ENCODE data around the gene AKR1B1.

AKR1B1 gene

DNA sequence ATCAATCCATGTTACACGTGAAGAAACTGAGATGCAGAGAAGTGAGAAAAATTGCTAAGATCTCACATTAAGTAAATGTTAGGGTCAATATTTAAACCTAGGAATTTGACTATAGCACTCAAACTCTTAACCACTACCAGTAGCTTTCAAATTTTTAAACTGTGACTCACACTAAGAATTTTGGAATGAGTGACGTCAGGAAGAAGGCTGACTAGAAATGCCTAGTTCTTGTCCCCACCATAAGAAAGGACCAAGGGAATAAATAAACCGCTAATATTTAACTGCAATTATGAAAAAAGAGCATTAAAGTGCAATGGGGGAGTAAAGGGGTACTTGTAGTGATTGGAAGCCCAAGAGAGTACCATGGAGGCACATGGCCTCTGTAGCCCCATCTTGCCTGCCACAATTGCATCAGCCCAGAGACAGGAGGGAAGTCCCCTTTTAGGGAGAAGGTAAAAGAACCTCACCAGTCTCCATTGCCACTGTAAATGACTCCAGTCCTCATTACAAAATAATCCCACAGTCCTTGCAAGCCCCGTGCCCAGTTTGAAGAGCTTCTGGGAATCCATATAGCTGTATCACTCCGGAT, 3.5 kb upstream of the AKR1B1 start:
- no peaks in the 10 kb centered on the region for H3K36me3 ChIP-seq (ENCODE audit: insufficient read depth, low read length)
- H3K9ac ChIP-seq (ENCODE audit: low read depth, low read length, poor library complexity, severe bottlenecking) = no peak overlapping the region
- peaks cover 6% of the 10 kb centered on the region for H4K20me1 ChIP-seq (ENCODE audit: insufficient read depth, low read length, poor library complexity, severe bottlenecking)
- H3K9me3 ChIP-seq (ENCODE audit: insufficient read depth, low read depth, low read length) = peaks cover 9% of the 10 kb centered on the region
- H3F3A ChIP-seq (ENCODE audit: low read depth) = no peaks in the 10 kb centered on the region
- H3K79me2 ChIP-seq (ENCODE audit: insufficient read depth, low read length) = peaks cover 8% of the 10 kb centered on the region
- H3K4me1 ChIP-seq (ENCODE audit: insufficient read depth, low read length, poor library complexity, severe bottlenecking) = peaks cover 13% of the 10 kb centered on the region
- H3K27me3 ChIP-seq (ENCODE audit: insufficient read depth, low read length, poor library complexity, severe bottlenecking) = no peaks in the 10 kb centered on the region
- no peaks in the 10 kb centered on the region for H3K9me2 ChIP-seq (replicated peaks; ENCODE audit: low read depth, low read length)
- H2AFZ ChIP-seq (ENCODE audit: low read length) = no peak overlapping the region
- H3K4me3 ChIP-seq (ENCODE audit: low read length, poor library complexity, severe bottlenecking) = no peak overlapping the region
- H3K4me2 ChIP-seq (ENCODE audit: low read depth, low read length, poor library complexity, severe bottlenecking) = no peak overlapping the region
- TF ChIP-seq EZH2phosphoT487 (IDR thresholded peaks at IDR 0.05; ENCODE audit: borderline replicate concordance) (no peak), CTCF (conservative IDR thresholded peaks at IDR 0.05; ENCODE audit: low read length) (no peak)

- Histone ChIP-seq H3K4me1 (ENCODE audit: insufficient read depth, low read length, poor library complexity, severe bottlenecking) (peaks cover 17% of the 10 kb centered on the region), H3K4me3 (ENCODE audit: low read length, poor library complexity, severe bottlenecking) (no peak overlapping the region), H3F3A (ENCODE audit: low read depth) (no peaks in the 10 kb centered on the region), H3K9me3 (ENCODE audit: insufficient read depth, low read depth, low read length) (peaks cover 9% of the 10 kb centered on the region), H4K20me1 (ENCODE audit: insufficient read depth, low read length, poor library complexity, severe bottlenecking) (peaks cover 6% of the 10 kb centered on the region), H3K79me2 (ENCODE audit: insufficient read depth, low read length) (peaks cover 13% of the 10 kb centered on the region), H3K27me3 (ENCODE audit: insufficient read depth, low read length, poor library complexity, severe bottlenecking) (no peaks in the 10 kb centered on the region), H3K9ac (ENCODE audit: low read depth, low read length, poor library complexity, severe bottlenecking) (no peak overlapping the region), H3K4me2 (ENCODE audit: low read depth, low read length, poor library complexity, severe bottlenecking) (no peak overlapping the region), H2AFZ (ENCODE audit: low read length) (no peak overlapping the region), H3K9me2 (replicated peaks; ENCODE audit: low read depth, low read length) (no peaks in the 10 kb centered on the region), H3K36me3 (ENCODE audit: insufficient read depth, low read length) (no peaks in the 10 kb centered on the region)
- TF ChIP-seq CTCF (conservative IDR thresholded peaks at IDR 0.05; ENCODE audit: low read length) (no peak), EZH2phosphoT487 (IDR thresholded peaks at IDR 0.05; ENCODE audit: borderline replicate concordance) (no peak)
These were observed 3.0 kb upstream of the AKR1B1 start for GRCh38 chr7:134461916-134462315.

- peak overlapping the region; percentile 81 for H3K4me2 ChIP-seq (ENCODE audit: low read depth, low read length, poor library complexity, severe bottlenecking)
These were observed 1.1 kb upstream of the AKR1B1 start for GRCh38 chr7:134459981-134460380.

More at GRCh38 chr7:134459981-134460380, 1.1 kb upstream of the AKR1B1 start:
- Histone ChIP-seq H3K27me3 (ENCODE audit: insufficient read depth, low read length, poor library complexity, severe bottlenecking) (no peaks in the 10 kb centered on the region), H3F3A (ENCODE audit: low read depth) (no peaks in the 10 kb centered on the region), H3K79me2 (ENCODE audit: insufficient read depth, low read length) (peaks cover 21% of the 10 kb centered on the region), H3K9me2 (replicated peaks; ENCODE audit: low read depth, low read length) (no peaks in the 10 kb centered on the region), H3K9ac (ENCODE audit: low read depth, low read length, poor library complexity, severe bottlenecking) (no peak overlapping the region), H3K4me1 (ENCODE audit: insufficient read depth, low read length, poor library complexity, severe bottlenecking) (peaks cover 20% of the 10 kb centered on the region), H3K9me3 (ENCODE audit: insufficient read depth, low read depth, low read length) (peaks cover 9% of the 10 kb centered on the region), H3K36me3 (ENCODE audit: insufficient read depth, low read length) (no peaks in the 10 kb centered on the region), H2AFZ (ENCODE audit: low read length) (peak overlapping the region; percentile 97), H3K4me3 (ENCODE audit: low read length, poor library complexity, severe bottlenecking) (no peak overlapping the region), H4K20me1 (ENCODE audit: insufficient read depth, low read length, poor library complexity, severe bottlenecking) (peaks cover 10% of the 10 kb centered on the region)
- TF ChIP-seq CTCF (conservative IDR thresholded peaks at IDR 0.05; ENCODE audit: low read length) (no peak), EZH2phosphoT487 (IDR thresholded peaks at IDR 0.05; ENCODE audit: borderline replicate concordance) (no peak)

Measured in Loucy (cell line).